GM21447 (cell line): ENCODE measurements around the gene GSTA2.
A peak's percentile ranks its signal among the peaks of the same experiment; 100 is the strongest.
"Not testable (repeated sequence)": the region's sequence is repeated elsewhere in the genome, so short reads cannot be mapped to it uniquely, and the experiment has no call there.

Source experiments
- ATAC-seq: cut with Tn5 transposase; IDR thresholded peaks from one replicate; pipeline ENCODE4 v1.9.1; 2021; ENCODE audit not compliant: unreplicated experiment

Gene GSTA2

GRCh38 chr6:52726193-52726542 is 37.1 kb downstream of the GSTA2 start:
- ATAC-seq, result no peak

- ATAC-seq, result no peak
Observed at GRCh38 chr6:52725535-52726192, 37.6 kb downstream of the GSTA2 start.

GRCh38 chr6:52725143-52725534 is 38.1 kb downstream of the GSTA2 start:
- ATAC-seq, result no peak

- peak; percentile 98 for ATAC-seq
Observed at GRCh38 chr6:52724406-52725121, 38.7 kb downstream of the GSTA2 start.

- no peak for ATAC-seq
Observed at GRCh38 chr6:52724042-52724405, 39.3 kb downstream of the GSTA2 start.

GRCh38 chr6:52720321-52720720 is 43.0 kb downstream of the GSTA2 start:
- ATAC-seq, result no peak

- no peak for ATAC-seq
Observed at GRCh38 chr6:52718550-52718949, 44.7 kb downstream of the GSTA2 start.

GRCh38 chr6:52714761-52715160 is 48.5 kb downstream of the GSTA2 start:
- not testable (repeated sequence) for ATAC-seq

GRCh38 chr6:52712136-52712535 is 51.1 kb downstream of the GSTA2 start:
- ATAC-seq, result no peak

GRCh38 chr6:52707963-52708680 is 55.2 kb downstream of the GSTA2 start:
- ATAC-seq, result no peak

- no peak for ATAC-seq
Observed at GRCh38 chr6:52706001-52706400, 57.3 kb downstream of the GSTA2 start.

GRCh38 chr6:52704781-52705502 is 58.3 kb downstream of the GSTA2 start:
- not testable (repeated sequence) for ATAC-seq

- no peak for ATAC-seq
Observed at GRCh38 chr6:52704060-52704459, 59.2 kb downstream of the GSTA2 start.
